Measurements from ENCODE around the gene NRIP1.

NRIP1 gene

GRCh38 chr21:15065392-15066122 lies 757 bp upstream of the NRIP1 start:
- DNase-seq = peak; percentile 20 to 90 (median 66)

- DNase-seq = peak in 42 of 51 donors; percentile 9 to 79 (median 45)
These were observed 805 bp downstream of the NRIP1 start for GRCh38 chr21:15063814-15064575.

- DNase-seq = peak in 2 of 51 donors; percentile 6 to 57
These were observed 1.6 kb downstream of the NRIP1 start for GRCh38 chr21:15063081-15063813.

GRCh38 chr21:15062606-15062965 lies 2.2 kb downstream of the NRIP1 start:
- DNase-seq = peak in 1 of 51 donors; percentile 52

GRCh38 chr21:15061747-15062605 lies 2.8 kb downstream of the NRIP1 start:
- no peak for DNase-seq

- no peak for DNase-seq
These were observed 3.5 kb downstream of the NRIP1 start for GRCh38 chr21:15061279-15061678.

GRCh38 chr21:15060543-15061175 lies 4.1 kb downstream of the NRIP1 start:
- DNase-seq = no peak

GRCh38 chr21:15059397-15059796 lies 5.4 kb downstream of the NRIP1 start:
- DNase-seq = no peak

- no peak for DNase-seq
These were observed 5.9 kb downstream of the NRIP1 start for GRCh38 chr21:15058854-15059263.

GRCh38 chr21:15057285-15057684 lies 7.5 kb downstream of the NRIP1 start:
- peak in 1 of 51 donors; percentile 0 for DNase-seq

GRCh38 chr21:15054606-15055239 lies 10.1 kb downstream of the NRIP1 start:
- DNase-seq = no peak

GRCh38 chr21:15054089-15054488 lies 10.7 kb downstream of the NRIP1 start:
- DNase-seq = no peak

- DNase-seq = no peak
These were observed 11.3 kb downstream of the NRIP1 start for GRCh38 chr21:15053500-15053899.

- no peak for DNase-seq
These were observed 12.4 kb downstream of the NRIP1 start for GRCh38 chr21:15052459-15052763.

- no peak for DNase-seq
These were observed 12.9 kb downstream of the NRIP1 start for GRCh38 chr21:15051644-15052458.

GRCh38 chr21:15050568-15051377 lies 14.0 kb downstream of the NRIP1 start:
- DNase-seq = no peak

GRCh38 chr21:15045017-15045416 lies 19.8 kb downstream of the NRIP1 start:
- no peak for DNase-seq

- DNase-seq = no peak
These were observed 22.3 kb downstream of the NRIP1 start for GRCh38 chr21:15042531-15042930.

Measured in hypothalamus (tissue), 51 donors.